Erythroblast (primary cell): ENCODE measurements around the gene ERICH4.

Source experiments
- GATA1 ChIP-seq: IDR thresholded peaks from 2 replicates; pipeline ENCODE4 v1.6.1; 2011; ENCODE audit warnings: low read depth, mild to moderate bottlenecking, control low read depth, low read length, moderate library complexity
- POLR2A ChIP-seq: IDR thresholded peaks from 2 replicates; pipeline ENCODE4 v1.6.1; 2011; ENCODE audit warnings: mild to moderate bottlenecking, low read length

DNA sequence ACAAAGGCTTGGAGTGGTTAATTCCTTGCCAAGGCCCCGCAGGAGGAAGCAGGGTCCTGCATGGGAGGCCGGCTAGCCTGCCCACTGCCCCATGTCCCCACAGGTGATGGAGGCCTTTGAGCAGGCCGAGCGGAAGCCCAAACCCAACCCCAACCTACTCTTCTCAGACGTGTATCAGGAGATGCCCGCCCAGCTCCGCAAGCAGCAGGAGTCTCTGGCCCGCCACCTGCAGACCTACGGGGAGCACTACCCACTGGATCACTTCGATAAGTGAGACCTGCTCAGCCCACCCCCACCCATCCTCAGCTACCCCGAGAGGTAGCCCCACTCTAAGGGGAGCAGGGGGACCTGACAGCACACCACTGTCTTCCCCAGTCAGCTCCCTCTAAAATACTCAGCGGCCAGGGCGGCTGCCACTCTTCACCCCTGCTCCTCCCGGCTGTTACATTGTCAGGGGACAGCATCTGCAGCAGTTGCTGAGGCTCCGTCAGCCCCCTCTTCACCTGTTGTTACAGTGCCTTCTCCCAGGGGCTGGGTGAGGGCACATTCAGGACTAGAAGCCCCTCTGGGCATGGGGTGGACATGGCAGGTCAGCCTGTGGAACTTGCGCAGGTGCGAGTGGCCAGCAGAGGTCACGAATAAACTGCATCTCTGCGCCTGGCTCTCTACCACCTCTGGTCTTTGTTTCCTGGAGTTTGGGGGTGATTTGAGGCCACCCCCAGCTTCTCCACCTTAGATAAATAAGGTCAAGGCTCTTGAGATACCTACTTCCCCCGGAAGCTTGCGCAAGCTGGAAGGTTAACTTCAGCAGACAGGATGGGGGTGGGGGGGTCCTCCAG, 18.4 kb upstream of the ERICH4 start:
- TF ChIP-seq POLR2A (no peak), GATA1 (no peak)
